Measurements from ENCODE around the gene LGSN. TPM values are rescaled to one million over a fixed set of nuclear protein-coding genes. Genes with fewer than 3 reads are reported as not detected.

LGSN gene
- total and polyA plus RNA-seq, 2 of the 8 experiments (the other 6 are each of a cell fraction or from before 2014, with no cell fraction given) = 0.08 TPM; not detected in 1

- TF ChIP-seq RXRA (IDR thresholded peaks at IDR 0.05; ENCODE audit: insufficient read depth, low read depth, low read length) = no peak
Observed at GRCh38 chr6:63259153-63259552, 60.6 kb downstream of the LGSN start (continued).

All from H1 (cell line).